Measurements from ENCODE around the gene ZNF684. TPM values are rescaled to one million over a fixed set of nuclear protein-coding genes. Genes with fewer than 3 reads are reported as not detected.

Gene ZNF684
- total and polyA plus RNA-seq, 3 donors from 2014 or later = 5.3 to 9.9 (median 8.9) TPM

DNA sequence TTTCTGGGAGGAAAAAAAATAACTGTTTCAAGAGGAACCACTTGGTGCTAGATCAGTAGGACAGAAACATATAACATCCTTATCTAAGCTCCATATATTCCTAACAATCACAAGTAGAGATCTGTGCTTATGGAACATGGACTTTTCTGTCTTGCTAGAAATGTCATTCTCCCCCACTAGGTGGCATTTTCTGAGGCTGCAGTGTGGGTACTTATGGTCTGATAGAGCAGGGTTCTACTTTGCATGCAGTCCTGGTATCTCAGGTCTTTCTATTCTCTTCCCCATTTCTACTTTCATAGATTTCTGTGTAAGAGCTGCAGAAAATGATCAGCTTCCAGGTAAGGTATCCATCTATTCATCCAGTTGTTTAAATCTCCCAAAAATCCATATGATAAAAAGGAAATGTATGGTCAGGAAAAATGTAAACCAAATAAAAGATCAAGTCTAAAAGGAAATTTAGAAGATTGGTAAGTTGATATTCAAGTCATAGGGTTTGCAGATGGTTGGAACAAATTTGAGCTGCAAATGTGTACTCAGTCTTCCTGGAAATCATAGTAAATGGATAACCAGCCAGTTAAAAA lies 1.5 kb downstream of the ZNF684 start:
- no peaks in the 10 kb centered on the region for H3K9me3 ChIP-seq
- intact Hi-C loops (cut with DNase I; ENCODE audit: low total_unique reads) = no loop called here
- H3K27me3 ChIP-seq = no peaks in the 10 kb centered on the region
- peak; percentile 26 for DNase-seq
- H3K4me3 ChIP-seq = no peak overlapping the region
- no peak overlapping the region for H3K27ac ChIP-seq
- no peaks in the 10 kb centered on the region for H3K36me3 ChIP-seq (ENCODE audit: low read depth, missing control alignments)
- H3K4me1 ChIP-seq = no peaks in the 10 kb centered on the region
- TF ChIP-seq, protein P1, sequence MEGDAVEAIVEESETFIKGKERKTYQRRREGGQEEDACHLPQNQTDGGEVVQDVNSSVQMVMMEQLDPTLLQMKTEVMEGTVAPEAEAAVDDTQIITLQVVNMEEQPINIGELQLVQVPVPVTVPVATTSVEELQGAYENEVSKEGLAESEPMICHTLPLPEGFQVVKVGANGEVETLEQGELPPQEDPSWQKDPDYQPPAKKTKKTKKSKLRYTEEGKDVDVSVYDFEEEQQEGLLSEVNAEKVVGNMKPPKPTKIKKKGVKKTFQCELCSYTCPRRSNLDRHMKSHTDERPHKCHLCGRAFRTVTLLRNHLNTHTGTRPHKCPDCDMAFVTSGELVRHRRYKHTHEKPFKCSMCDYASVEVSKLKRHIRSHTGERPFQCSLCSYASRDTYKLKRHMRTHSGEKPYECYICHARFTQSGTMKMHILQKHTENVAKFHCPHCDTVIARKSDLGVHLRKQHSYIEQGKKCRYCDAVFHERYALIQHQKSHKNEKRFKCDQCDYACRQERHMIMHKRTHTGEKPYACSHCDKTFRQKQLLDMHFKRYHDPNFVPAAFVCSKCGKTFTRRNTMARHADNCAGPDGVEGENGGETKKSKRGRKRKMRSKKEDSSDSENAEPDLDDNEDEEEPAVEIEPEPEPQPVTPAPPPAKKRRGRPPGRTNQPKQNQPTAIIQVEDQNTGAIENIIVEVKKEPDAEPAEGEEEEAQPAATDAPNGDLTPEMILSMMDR (IDR thresholded peaks at IDR 0.05) = peak; percentile 36 to 52 (median 37)
- TF ChIP-seq POLR2A (IDR thresholded peaks at IDR 0.05) = no peak

- DNase-seq = no peak
- no peaks in the 10 kb centered on the region for H3K9me3 ChIP-seq
- no peak for TF ChIP-seq POLR2A (IDR thresholded peaks at IDR 0.05)
- TF ChIP-seq, protein P1 (IDR thresholded peaks at IDR 0.05) = no peak
- no peaks in the 10 kb centered on the region for H3K4me1 ChIP-seq
- no peak overlapping the region for H3K4me3 ChIP-seq
- H3K27ac ChIP-seq = no peak overlapping the region
- no peaks in the 10 kb centered on the region for H3K27me3 ChIP-seq
- intact Hi-C loops (cut with DNase I; ENCODE audit: low total_unique reads) = no loop called here
- no peaks in the 10 kb centered on the region for H3K36me3 ChIP-seq (ENCODE audit: low read depth, missing control alignments)
These were observed 3.2 kb downstream of the ZNF684 start for GRCh38 chr1:40534589-40534988.

- WGBS, 2 donors = 62 to 75% methylated on average over 2 of the region's 2 CpGs
- H3K4me3 ChIP-seq = no peak overlapping the region
- H3K27me3 ChIP-seq = no peaks in the 10 kb centered on the region
- intact Hi-C loops (cut with DNase I; ENCODE audit: low total_unique reads) = no loop called here
- no peak overlapping the region for H3K27ac ChIP-seq
- TF ChIP-seq, protein P1 (IDR thresholded peaks at IDR 0.05) = no peak
- TF ChIP-seq POLR2A (IDR thresholded peaks at IDR 0.05) = no peak
- DNase-seq = no peak
- H3K4me1 ChIP-seq = no peaks in the 10 kb centered on the region
- H3K36me3 ChIP-seq (ENCODE audit: low read depth, missing control alignments) = no peaks in the 10 kb centered on the region
- H3K9me3 ChIP-seq = no peaks in the 10 kb centered on the region
These were observed 4.3 kb downstream of the ZNF684 start for GRCh38 chr1:40535732-40536131.

DNA sequence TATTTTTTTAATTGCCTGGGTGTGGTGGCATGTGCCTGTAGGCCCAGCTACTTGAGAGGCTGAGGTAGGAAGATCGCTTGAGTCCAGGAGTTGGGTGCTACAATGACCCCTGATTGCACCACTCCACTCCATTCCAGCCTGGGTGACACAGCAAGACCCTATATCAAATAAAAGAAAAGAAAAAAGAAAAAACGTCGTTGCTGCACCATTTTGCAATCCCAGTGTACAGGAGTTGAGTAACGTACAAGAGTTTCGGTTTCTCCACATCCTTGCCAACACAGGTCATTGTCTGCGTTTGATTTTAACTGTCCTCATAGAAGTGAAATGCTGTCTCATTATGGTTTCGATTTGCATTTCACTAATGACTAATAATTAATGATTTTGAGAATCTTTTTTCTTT lies 7.9 kb downstream of the ZNF684 start:
- intact Hi-C loops (cut with DNase I; ENCODE audit: low total_unique reads) = no loop called here
- no peak for DNase-seq

DNA sequence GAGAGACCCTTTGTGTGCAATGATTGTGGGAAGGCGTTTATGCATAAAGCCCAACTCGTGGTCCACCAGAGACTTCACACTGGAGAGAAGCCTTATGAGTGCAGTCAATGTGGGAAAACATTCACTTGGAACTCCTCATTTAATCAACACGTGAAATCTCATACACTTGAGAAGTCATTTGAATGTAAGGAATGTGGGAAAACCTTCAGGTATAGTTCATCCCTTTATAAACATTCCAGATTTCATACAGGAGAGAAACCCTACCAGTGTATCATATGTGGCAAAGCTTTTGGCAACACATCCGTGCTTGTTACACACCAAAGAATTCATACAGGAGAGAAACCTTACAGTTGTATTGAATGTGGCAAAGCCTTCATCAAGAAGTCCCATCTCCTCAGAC lies 15.5 kb downstream of the ZNF684 start:
- Histone ChIP-seq H3K4me1 (no peaks in the 10 kb centered on the region), H3K4me3 (no peak overlapping the region), H3K27ac (no peak overlapping the region), H3K9me3 (no peaks in the 10 kb centered on the region), H3K27me3 (no peaks in the 10 kb centered on the region), H3K36me3 (ENCODE audit: low read depth, missing control alignments) (no peaks in the 10 kb centered on the region)
- TF ChIP-seq POLR2A (IDR thresholded peaks at IDR 0.05) = no peak
- TF ChIP-seq, protein P1 (IDR thresholded peaks at IDR 0.05) = no peak
- intact Hi-C loops (cut with DNase I; ENCODE audit: low total_unique reads) = no loop called here
- DNase-seq = no peak
- WGBS, 2 donors = 88 to 95% methylated on average over 4 of the region's 4 CpGs

More for the DNA sequence above, 7.9 kb downstream of the ZNF684 start:
- Histone ChIP-seq H3K36me3 (ENCODE audit: low read depth, missing control alignments) (no peaks in the 10 kb centered on the region), H3K27me3 (no peaks in the 10 kb centered on the region), H3K9me3 (no peaks in the 10 kb centered on the region), H3K4me3 (no peak overlapping the region), H3K27ac (no peak overlapping the region), H3K4me1 (no peaks in the 10 kb centered on the region)
- 85 to 89% methylated on average over 7 of the region's 7 CpGs for WGBS, 2 donors
- TF ChIP-seq POLR2A (IDR thresholded peaks at IDR 0.05) = no peak
- TF ChIP-seq, protein P1 (IDR thresholded peaks at IDR 0.05) = no peak

All from testis (tissue), 3 donors.